HG02571 (cell line): ENCODE data around the gene KRTAP4-6.
"Not testable (repeated sequence)": the region's sequence is repeated elsewhere in the genome, so short reads cannot be mapped to it uniquely, and the experiment has no call there.

Source experiments
- ATAC-seq: cut with Tn5 transposase; IDR thresholded peaks from one replicate; pipeline ENCODE4 v1.9.1; 2021; ENCODE audit warnings: mild to moderate bottlenecking, moderate library complexity; ENCODE audit not compliant: unreplicated experiment

Gene KRTAP4-6

DNA sequence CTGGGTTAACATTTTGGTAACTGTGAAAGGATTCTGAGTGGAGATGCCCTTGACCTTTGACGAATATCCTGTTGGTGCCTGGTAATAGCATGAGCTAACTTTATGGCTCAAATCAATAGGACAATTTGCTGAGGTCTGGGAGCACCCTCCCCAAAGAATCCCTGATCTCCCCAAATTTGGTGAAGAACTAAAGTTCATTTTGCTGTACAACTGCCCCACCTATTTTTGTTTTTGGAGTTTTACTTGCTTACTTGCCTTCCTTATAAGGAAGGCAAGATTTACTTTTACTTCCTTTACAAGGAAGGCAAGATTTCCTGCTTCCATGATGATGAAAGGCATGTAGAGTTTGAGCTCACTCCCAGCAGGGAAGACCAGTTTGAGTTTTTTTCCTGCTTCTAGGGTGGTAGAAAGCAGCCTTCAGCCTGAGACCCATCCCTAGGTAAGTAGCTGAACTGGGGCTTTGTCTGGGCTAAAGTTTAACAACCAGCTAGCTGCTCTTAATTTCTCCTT lies 32.3 kb downstream of the KRTAP4-6 start:
- no peak for ATAC-seq

DNA sequence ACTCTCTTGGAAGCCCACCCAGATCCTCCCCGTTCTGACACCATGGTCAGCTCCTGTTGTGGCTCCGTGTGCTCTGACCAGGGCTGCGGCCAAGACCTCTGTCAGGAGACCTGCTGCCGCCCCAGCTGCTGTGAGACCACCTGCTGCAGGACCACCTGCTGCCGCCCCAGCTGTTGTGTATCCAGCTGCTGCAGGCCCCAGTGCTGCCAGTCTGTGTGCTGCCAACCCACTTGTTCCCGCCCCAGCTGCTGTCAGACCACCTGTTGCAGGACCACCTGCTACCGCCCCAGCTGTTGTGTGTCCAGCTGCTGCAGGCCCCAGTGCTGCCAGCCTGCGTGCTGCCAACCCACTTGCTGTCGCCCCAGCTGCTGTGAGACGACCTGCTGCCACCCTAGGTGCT lies 35.0 kb downstream of the KRTAP4-6 start, which contains the start of gene KRTAP4-9:
Gene KRTAP4-9 (plus strand): TSS at position 43 of the 400 bp plus-strand sequence. CDS start 0 bp downstream, at position 43.
- ATAC-seq, result not testable (repeated sequence)

DNA sequence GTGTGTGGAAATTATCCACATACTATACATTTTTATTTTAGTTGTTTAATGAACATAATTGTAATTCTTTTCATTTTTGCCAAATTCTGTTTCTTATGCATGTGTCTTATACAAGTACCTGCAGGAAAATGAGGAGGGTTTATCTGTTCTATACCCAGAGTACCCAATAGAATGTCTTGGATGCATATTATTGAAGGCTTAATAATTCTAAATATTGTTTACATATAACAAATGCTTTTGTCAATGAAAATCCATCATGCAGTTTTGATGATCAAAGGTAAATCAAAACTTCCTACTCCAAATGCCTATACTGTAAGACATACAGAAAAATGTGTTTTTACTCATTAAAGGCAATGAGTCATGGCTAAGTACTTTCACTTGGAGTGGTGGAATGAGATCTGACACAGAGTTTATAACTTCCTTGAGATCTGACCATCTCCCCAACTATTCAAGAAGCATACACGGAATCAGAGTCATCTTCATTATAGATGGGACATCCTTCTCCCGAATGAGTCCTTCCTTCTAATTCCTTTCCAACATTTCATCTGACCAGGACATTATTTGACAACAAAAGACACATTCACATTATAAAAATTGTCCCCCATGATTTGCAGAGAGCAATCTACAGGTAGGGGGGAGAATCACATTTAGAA lies 35.8 kb downstream of the KRTAP4-6 start:
- ATAC-seq, result not testable (repeated sequence)

DNA sequence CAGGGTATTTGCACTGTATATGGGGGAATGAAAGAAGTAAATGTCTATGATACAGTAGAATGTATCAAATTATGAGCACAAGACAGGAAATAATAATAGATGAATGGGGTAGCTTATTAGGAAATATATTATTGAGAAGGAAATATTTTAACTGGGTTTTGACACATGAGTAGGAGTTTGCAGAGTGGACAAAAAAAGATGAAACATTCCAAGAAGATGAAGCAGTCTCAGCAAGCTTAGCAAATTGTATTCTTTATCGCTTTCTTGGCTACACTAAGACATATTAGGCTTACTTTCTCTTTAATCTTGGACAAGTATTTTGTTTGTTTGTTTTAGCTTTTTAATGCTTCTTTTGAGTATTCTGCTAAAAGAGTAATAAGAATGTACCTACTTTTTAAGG lies 36.4 kb downstream of the KRTAP4-6 start:
- ATAC-seq, result no peak

- no peak for ATAC-seq
Measured at GRCh38 chr17:41101586-41102259, 38.6 kb downstream of the KRTAP4-6 start, which contains the start of gene KRTAP4-16. TSS of gene KRTAP4-16 (minus strand) at chr17:41102209. CDS start at chr17:41102209, 0 bp downstream.

GRCh38 chr17:41099682-41100480 lies 40.5 kb downstream of the KRTAP4-6 start:
- ATAC-seq, result not testable (repeated sequence)

DNA sequence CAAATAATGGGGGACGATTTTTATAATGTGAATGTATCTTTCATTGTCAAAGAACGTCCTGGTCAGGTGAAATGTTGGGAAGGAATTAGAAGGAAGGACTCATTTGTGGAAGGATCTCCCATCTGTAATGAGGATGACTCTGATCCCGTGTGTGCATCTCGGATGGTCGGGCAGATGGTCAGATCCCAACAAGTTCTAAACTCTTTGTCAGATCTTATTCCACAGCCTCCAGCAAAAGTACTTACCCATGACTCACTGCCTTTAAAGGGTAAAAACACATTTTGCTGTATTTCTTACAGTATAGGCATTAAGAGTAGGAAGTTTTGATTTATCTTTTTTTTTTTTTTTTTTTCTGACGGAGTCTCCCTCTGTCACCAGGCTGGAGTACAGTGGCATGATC lies 41.9 kb downstream of the KRTAP4-6 start:
- ATAC-seq, result no peak

- no peak for ATAC-seq
Measured at GRCh38 chr17:41098042-41098441, 42.3 kb downstream of the KRTAP4-6 start, which contains the start of gene KRTAP4-8. TSS of gene KRTAP4-8 (minus strand) at chr17:41098142. CDS start at chr17:41098084, 58 bp downstream.

GRCh38 chr17:41096055-41096454 lies 44.3 kb downstream of the KRTAP4-6 start:
- ATAC-seq, result no peak
